GM19438 (cell line): Measurements from ENCODE around the gene TAC3.
"Not testable (repeated sequence)": the region's sequence is repeated elsewhere in the genome, so short reads cannot be mapped to it uniquely, and the experiment has no call there.

Experiments
- ATAC-seq: cut with Tn5 transposase; IDR thresholded peaks from one replicate; pipeline ENCODE4 v1.9.1; 2021; ENCODE audit warnings: low read depth; ENCODE audit not compliant: unreplicated experiment

The TAC3 gene

DNA sequence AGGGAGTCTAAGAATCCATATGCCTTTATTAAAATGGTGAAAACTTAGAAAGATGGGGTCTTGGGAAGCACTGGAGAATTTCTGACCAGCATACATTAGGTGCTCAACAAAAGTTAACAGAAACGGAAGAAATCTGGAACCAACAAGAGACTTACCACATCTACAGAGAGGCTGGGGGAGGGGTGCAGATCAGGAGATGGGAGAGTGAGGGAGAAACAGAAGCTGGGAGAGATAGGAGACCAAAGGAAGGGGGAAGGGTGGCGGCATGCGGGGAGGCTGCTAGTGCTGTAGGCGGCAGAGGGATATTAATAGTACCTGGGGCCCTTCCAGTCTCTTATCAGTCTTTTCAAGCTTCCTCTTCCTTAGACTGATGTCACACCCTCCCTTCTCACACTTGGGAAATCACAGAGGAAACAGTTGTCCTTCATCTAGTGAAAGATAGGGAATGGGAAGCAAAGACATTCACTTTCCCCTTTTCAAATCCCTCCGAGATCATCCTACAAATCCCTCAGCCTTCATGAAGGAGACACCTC, 28.1 kb downstream of the TAC3 start:
- ATAC-seq, result no peak

DNA sequence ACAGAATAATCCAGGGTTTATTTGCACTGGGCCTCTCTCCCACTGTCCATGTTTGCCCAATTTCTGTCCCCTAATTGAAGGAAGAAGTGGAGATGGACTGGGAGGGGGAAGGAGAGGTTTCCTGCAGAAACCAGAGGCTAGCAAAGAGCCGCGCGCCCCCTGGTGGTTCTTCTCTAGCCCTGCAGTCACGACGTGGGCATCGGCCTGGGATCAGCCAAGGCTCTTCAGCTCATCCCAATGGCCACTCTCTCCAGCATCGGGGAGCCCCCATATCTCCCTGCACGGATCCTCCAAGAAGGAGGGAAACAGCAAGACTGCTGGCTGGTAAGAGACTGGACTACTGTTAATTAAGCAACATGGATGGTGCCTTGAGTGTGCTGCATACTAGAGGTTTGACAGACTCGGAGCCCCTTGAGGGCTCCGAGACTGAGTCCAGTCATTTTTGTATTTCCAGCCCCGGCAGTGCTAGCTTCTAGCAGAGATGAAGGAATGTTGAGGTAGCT, 28.7 kb downstream of the TAC3 start:
- no peak for ATAC-seq

DNA sequence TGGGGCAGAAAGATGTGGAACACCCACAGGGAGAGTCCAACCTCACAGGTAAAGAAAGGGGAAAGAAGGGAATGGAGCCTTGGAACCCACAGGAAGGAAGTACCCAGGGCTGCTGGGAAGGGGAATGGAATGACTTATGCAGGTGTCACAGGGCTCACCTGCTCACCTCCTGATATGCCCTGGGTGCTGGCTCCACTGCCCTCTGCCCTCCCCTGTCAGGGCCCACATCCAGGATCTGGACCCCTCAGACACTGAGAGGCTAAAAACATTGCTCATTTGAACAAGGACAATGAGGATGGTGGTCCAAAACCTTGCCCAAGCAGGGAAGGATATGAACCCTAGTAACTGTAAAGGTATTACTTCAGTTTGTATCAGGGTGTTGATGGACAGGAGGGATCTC, 29.3 kb downstream of the TAC3 start:
- ATAC-seq, result no peak

DNA sequence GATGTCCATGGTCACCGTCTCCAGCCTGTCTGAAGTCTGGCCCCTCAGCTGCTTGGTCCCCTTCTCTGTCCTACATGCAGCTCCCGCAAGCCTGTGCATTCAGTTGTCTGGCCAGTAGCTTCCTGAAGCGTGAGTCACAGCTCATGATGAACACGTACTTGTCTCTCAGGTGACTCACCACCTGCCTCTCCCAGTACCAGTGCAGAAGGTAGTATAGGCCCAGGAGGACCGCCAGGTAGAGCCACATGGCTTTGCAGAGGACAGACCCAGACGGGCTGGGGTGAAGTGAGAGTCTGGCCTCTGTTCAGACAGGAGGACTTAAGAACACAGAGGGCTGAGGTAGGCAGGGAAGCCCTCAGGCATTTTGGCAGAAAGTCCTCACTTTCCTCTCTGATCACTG, 30.6 kb downstream of the TAC3 start:
- ATAC-seq, result not testable (repeated sequence)

DNA sequence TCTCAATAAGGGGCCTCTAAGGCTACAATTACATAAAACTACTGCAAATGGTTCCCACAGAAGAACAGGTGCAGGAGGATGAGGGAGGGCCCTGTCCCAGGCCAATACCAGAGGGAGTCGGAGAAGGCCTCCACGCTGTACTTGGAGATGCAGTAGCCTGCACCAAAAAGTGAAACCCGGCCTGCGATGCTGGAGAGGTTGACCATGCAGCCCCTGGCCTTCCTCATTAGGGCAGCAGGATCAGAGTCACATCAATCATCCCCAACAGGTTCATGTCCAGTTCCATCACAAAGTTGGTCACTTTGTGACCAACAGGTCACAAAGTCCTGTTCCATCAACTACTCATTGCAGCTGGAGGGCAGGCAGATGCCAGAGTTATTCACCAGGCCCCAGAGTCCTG, 32.9 kb downstream of the TAC3 start:
- ATAC-seq, result no peak

DNA sequence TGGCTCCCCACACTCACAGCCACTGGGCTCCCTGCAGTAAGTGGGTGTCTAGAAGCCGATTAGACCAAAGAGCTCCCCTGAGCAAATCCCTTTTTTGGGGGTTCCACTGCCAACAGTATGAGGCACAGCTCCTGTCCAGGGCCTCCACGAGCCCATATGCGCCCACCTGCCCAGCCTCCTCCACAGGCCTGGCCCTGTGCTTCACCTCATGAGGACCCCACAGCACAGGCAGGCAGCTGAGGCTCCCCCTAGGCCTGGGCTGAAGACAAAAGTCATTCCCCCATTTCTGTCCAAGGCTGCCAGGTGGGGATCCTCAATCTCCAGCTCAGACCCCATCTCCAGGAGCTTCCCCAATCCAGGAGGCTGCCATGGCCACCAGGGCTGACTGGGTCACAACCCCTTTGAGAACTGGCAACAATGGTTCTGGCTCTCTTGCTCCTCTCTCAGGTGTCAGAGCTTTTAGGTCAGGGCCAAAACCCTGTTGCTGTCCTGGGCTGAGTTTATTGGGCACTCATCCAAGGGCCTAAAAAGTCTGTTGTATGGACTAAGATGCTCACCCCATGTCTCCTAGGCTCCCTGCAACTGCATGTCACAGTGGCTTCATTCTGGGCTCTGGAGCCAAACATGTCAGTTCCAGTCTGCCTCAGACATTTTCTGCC, 33.6 kb downstream of the TAC3 start:
- ATAC-seq, result not testable (repeated sequence)

DNA sequence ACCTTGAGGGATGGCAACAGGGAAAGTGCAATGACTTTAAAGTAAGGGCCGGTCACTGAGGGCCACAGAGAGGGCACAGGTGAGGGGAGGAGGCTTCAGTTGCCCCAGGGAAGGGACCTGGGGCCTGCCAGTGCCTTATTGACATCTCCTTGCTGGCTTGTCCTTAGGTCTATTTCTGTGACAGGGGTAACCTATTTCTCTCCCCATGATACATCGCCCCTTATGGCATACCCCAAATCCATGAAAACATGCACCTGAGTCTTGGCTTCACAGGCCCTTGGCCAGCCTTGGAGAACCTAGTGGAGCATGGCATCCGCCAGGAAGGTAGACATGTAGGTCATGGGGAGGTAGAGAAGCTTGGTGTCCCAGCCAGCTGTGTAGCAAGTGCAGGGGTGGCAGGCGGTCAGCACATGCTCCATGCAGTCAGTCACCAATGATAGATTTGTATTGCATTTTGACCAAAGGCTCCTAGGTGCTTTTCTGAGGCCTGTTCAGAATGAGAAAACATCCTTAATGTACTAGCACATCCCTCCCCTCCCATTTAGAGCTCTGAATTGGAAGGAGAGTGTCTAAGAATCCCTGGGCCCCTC, 35.3 kb downstream of the TAC3 start:
- no peak for ATAC-seq

DNA sequence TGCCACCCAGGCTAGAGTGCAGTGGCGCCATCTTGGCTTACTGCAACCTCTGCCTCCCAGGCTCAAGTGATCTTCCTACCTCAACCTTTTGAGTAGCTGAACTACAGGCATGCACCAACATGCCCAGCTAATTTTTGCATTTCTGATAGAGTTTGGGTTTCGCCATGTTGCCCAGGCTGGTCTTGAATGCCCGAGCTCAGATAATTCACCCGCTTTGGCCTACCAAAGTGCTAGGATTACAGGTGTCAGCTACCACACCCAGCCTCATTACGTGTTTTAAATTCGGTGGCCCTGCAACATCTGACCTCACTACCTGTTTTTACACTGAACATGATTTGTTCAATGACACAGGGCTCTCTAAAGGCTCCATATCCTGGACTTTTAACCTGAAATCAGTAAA, 36.1 kb downstream of the TAC3 start:
- no peak for ATAC-seq

DNA sequence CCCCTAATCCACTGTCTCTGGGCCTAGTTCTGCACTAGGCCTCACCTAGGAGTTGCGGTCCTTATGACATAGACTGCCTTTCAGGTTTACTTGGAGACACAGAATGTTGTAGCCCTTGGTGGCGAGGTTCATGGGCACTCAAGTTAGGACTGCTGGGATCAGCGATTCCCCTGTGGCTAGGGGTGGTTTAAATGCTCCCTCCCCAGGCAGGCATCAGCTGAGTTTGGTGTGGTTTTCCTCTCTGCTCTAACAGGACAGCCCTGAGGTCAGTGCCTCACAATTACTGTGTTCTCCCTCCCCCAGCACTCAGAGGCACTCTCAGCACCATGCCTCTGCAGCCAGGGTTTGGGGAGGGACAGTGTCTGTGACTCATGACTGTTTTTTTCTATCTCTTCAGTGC, 36.7 kb downstream of the TAC3 start:
- ATAC-seq, result no peak

DNA sequence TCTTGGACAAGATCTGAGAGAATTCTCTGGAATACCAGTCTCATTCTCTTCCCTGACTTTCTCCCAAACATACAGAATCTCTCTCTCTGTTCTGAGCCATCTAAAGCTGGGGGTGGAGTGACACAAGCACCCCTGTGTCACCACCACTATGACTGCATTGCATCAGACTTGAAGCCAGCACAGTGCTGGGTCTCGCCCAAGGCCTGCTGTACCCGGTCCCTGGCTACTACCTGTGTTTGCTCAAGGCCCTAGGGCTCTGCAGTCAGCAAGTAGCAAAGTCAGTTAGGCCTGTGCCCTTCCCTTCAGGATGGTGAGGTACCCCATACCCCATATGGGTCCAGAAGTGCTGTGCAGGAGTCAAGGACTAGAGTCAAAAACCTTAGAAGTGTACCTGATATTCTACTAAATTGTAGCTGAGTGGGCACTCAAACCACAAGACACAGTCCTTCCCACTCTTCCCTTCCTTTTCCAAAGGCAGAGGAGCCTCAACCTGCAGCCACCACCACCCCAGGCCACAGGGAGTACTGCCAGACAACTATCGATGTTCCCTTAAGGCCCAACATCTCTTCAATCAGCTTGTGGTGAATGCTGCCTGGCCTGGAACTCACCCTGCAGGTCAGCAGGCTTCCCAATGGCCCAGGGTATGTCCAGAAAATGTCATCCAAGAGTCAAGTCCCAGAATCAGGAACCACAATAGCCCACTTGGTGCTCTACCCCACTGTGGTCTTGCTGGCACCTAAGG, 37.8 kb downstream of the TAC3 start:
- no peak for ATAC-seq

DNA sequence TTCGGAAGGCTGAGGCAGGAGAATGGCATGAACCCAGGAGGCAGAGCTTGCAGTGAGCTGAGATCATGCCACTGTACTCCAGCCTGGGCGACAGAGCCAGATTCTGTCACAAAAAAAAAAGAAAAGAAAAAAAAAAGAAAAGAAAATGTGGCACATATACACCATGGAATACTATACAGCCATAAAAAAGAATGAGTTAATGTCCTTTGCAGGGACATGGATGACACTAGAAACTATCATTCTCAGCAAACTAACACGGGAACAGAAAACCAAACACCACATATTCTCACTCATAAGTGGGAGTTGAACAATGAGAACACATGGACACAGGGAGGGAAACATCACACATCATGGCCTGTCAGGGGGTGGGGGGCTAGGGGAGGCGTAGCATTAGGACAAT, 39.0 kb downstream of the TAC3 start:
- ATAC-seq, result not testable (repeated sequence)

DNA sequence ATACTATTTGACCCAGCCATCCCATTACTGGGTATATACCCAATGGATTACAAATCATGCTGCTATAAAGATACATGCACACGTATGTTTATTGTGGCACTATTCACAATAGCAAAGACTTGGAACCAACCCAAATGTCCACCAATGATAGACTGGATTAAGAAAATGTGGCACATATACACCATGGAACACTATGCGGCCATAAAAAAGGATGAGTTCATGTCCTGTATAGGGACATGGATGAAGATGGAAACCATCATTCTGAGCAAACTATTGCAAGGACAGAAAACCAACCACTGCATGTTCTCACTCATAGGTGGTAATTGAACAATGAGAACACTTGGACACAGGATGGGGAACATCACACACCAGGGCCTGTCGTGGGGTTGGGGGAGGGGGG, 42.1 kb downstream of the TAC3 start:
- not testable (repeated sequence) for ATAC-seq

DNA sequence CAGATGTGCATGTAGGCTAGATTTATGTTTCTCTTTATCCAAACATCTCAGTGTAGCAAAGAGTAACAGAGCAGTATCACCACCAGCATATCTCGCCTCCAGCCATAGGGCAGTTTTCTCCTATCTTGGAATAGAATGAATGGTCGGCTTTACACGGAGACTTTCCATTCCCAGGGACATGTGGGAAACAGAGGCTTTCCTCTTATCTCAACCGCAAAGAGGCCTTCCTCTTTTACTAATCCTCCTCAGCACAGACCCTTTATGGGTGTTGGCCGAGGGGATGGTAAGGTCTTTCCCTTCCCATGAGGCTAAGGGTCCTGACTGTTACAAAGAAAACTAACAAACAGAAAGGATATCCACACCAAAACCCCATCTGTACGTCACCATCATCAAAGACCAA, 47.4 kb downstream of the TAC3 start:
- ATAC-seq, result not testable (repeated sequence)

DNA sequence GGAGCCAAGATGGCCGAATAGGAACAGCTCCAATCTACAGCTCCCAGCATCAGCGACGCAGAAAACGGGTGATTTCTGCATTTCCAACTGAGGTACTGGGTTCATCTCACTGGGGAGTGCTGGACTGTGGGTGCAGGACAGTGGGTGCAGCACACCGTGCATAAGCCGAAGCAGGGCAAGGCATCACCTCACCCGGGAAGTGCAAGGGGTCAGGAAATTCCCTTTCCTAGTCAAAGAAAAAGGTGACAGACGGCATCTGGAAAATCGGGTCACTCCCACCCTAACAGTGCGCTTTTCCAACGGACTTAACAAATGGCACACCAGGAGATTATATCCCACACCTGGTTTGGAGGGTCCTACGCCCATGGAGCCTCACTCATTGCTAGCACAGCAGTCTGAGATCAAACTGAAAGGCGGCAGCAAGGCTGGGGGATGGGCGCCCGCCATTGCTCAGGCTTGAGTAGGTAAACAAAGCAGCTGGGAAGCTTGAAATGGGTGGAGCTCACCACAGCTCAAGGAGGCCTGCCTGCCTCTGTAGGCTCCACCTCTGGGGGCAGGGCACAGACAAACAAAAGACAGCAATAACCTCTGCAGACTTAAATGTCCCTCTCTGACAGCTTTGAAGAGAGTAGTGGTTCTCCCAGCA, 50.2 kb downstream of the TAC3 start:
- not testable (repeated sequence) for ATAC-seq

DNA sequence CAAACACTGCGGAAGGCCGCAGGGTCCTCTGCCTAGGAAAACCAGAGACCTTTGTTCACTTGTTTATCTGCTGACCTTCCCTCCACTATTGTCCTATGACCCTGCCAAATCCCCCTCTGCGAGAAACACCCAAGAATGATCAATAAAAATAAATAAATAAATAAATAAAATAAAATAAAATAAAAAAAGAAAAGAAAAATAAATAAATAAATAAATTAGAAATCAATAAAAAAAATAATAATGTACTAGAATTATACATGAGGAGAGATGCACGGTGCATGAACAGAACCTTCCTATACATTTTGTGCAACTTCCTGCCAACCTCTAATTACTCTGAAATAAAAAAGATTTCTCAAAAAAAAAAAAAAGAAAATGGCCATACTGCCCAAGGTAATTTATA, 51.2 kb downstream of the TAC3 start:
- ATAC-seq, result not testable (repeated sequence)

DNA sequence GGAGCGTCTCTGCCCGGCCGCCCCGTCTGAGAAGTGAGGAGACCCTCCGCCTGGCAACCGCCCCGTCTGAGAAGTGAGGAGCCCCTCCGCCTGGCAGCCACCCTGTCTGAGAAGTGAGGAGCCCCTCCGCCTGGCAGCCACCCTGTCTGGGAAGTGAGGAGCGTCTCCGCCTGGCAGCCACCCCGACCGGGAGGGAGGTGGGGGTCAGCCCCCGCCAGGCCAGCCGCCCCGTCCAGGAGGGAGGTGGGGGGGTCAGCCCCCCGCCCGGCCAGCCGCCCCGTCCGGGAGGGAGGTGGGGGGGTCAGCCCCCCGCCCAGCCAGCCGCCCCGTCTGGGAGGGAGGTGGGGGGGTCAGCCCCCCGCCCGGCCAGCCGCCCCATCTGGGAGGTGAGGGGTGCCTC, 52.8 kb downstream of the TAC3 start:
- ATAC-seq, result not testable (repeated sequence)

DNA sequence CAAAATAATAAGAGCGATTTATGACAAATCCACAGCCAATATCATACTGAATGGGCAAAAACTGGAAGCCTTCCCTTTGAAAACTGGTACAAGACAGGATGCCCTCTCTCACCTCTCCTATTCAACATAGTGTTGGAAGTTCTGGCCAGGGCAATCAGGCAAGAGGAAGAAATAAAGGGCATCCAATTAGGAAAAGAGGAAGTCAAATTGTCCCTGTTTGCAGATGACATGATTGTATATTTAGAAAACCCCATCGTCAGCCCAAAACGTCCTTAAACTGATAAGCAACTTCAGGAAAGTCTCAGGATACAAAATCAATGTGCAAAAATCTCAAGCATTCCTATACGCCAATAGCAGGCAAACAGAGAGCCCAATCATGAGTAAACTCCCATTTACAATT, 54.1 kb downstream of the TAC3 start:
- ATAC-seq, result not testable (repeated sequence)
